Measurements from ENCODE around the gene HLA-F.
A peak's percentile ranks its signal among the peaks of the same experiment; 100 is the strongest.

Gene HLA-F

GRCh38 chr6:29748391-29749307, 25.4 kb downstream of the HLA-F start (continued):
- TF ChIP-seq HIC1 (tag by site-specific recombination; IDR thresholded peaks at IDR 0.05), result no peak
- TF ChIP-seq ZBTB20 (tag by site-specific recombination; IDR thresholded peaks at IDR 0.05), result peak; percentile 79
- no peak for TF ChIP-seq ZNF26 (tag by site-specific recombination; IDR thresholded peaks at IDR 0.05)
- no peak for TF ChIP-seq ZNF529 (tag by site-specific recombination; IDR thresholded peaks at IDR 0.05; ENCODE audit: insufficient replicate concordance)
- no peak for TF ChIP-seq HOXD13 (CRISPR knock-in tag; IDR thresholded peaks at IDR 0.05; ENCODE audit: borderline replicate concordance)
- no peak for TF ChIP-seq ZNF660 (tag by site-specific recombination; IDR thresholded peaks at IDR 0.05)
- TF ChIP-seq KLF17 (tag by site-specific recombination; IDR thresholded peaks at IDR 0.05), result no peak
- no peak for TF ChIP-seq MYNN (tag by site-specific recombination; IDR thresholded peaks at IDR 0.05; ENCODE audit: borderline replicate concordance)
- 0 out of 2 replicates have a peak, but pooled peaks have one; percentile 41 for TF ChIP-seq IKZF3 (tag by site-specific recombination; IDR thresholded peaks at IDR 0.05)
- no peak for TF ChIP-seq ZNF138 (tag by site-specific recombination; IDR thresholded peaks at IDR 0.05; ENCODE audit: borderline replicate concordance)
- TF ChIP-seq ZNF747 (tag by site-specific recombination; IDR thresholded peaks at IDR 0.05), result no peak
- no peak for TF ChIP-seq ZNF16 (tag by site-specific recombination; IDR thresholded peaks at IDR 0.05; ENCODE audit: low read depth)
- TF ChIP-seq SCRT2 (tag by site-specific recombination; IDR thresholded peaks at IDR 0.05), result no peak
- TF ChIP-seq YY1 (tag by site-specific recombination; IDR thresholded peaks at IDR 0.05), result no peak
- TF ChIP-seq TCF7L2 (IDR thresholded peaks at IDR 0.05; ENCODE audit: borderline replicate concordance, low read depth, low read length), result no peak
- TF ChIP-seq ZNF768 (tag by site-specific recombination; IDR thresholded peaks at IDR 0.05), result no peak
- TF ChIP-seq BCL11A (tag by site-specific recombination; IDR thresholded peaks at IDR 0.05; ENCODE audit: low read depth), result no peak
- TF ChIP-seq KLF9 (tag by site-specific recombination; IDR thresholded peaks at IDR 0.05; ENCODE audit: low read depth), result 0 out of 2 replicates have a peak, but pooled peaks have one; percentile 42
- no peak for TF ChIP-seq ZNF274 (IDR thresholded peaks at IDR 0.05; ENCODE audit: low read length)
- no peak for TF ChIP-seq ZNF274 (tag by site-specific recombination; IDR thresholded peaks at IDR 0.05; ENCODE audit: borderline replicate concordance)
- TF ChIP-seq ZNF433 (tag by site-specific recombination; IDR thresholded peaks at IDR 0.05; ENCODE audit: low read depth), result no peak
- TF ChIP-seq WT1 (tag by site-specific recombination; IDR thresholded peaks at IDR 0.05), result peak; percentile 24; the same call in 1 of the 2 replicates
- TF ChIP-seq ZNF561 (tag by site-specific recombination; IDR thresholded peaks at IDR 0.05; ENCODE audit: borderline replicate concordance), result no peak
- peak; percentile 20; the same call in 1 of the 2 replicates for TF ChIP-seq ZNF394 (tag by site-specific recombination; IDR thresholded peaks at IDR 0.05; ENCODE audit: borderline replicate concordance)
- no peak for TF ChIP-seq PBX3 (CRISPR knock-in tag; IDR thresholded peaks at IDR 0.05)
- TF ChIP-seq ZNF341 (tag by site-specific recombination; IDR thresholded peaks at IDR 0.05; ENCODE audit: low read depth), result peak; percentile 92
- TF ChIP-seq ZNF132 (tag by site-specific recombination; IDR thresholded peaks at IDR 0.05; ENCODE audit: borderline replicate concordance), result no peak
- no peak for TF ChIP-seq ZNF148 (tag by site-specific recombination; IDR thresholded peaks at IDR 0.05; ENCODE audit: borderline replicate concordance)
- no peak for TF ChIP-seq ZNF658 (tag by site-specific recombination; IDR thresholded peaks at IDR 0.05)
- no peak for TF ChIP-seq ZBTB1 (tag by site-specific recombination; IDR thresholded peaks at IDR 0.05)
- peak; percentile 53; the same call in 1 of the 2 replicates for TF ChIP-seq ZXDB (tag by site-specific recombination; IDR thresholded peaks at IDR 0.05)
- TF ChIP-seq MZF1 (tag by site-specific recombination; IDR thresholded peaks at IDR 0.05; ENCODE audit: borderline replicate concordance), result no peak
